ENCODE data around the gene SRGAP2. TPM values are rescaled to one million over a fixed set of nuclear protein-coding genes. Genes with fewer than 3 reads are reported as not detected.
A peak's percentile ranks its signal among the peaks of the same experiment; 100 is the strongest.
"Not testable (repeated sequence)": the region's sequence is repeated elsewhere in the genome, so short reads cannot be mapped to it uniquely, and the experiment has no call there.

The SRGAP2 gene
- 15.9 TPM for total RNA-seq
- long read RNA-seq, partial matches to known transcripts = 1 of 3 reads
- long read RNA-seq, other reads (novel, unspliced or antisense) = 1 of 3 reads

DNA sequence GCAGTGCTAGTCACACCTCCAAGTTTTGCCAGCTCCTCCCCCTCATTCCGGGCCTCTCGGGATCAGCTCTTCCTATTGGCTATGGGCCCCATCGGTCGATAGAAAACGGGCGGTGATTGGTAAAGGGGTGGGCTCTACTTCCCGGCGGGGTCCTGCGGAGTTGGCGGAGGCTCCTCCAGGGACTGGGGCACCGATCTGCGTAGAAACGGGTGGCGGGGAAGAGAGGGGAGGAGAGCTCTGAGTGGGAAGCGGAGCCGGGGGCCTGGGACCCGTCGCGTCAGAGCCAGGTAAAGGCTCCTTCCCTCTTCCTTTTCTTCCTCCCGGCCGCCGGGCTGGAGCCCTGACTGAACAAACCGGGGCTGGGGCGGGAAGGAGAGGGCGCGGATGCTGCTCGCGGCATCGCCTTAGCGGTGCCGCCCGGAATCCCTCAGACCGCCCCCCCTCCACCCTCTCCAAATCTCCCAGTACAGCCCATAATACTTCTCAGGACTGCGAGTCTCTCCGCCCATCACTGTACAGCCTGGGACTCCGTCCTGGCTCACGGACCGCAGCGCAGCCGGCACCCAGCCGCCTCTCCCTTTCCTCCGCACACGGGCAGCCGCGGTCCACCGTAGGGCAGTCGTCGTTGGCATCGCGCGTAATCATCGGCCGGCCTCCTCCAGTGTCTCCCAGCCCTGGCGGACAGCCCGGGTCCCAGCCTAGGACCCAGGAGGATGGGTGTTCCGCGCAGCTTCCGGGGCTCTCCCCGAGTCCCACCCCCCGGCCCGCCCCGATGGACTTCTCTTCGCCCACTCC is at the start of gene SRGAP2:
TSS of gene SRGAP2 (plus strand) at position 178 of the 795 bp plus-strand sequence. CDS start 2,430 bp downstream, outside the sequence.
- intact Hi-C loops (cut with DNase I) = not testable (repeated sequence)
- peak; percentile 77 for DNase-seq
- ATAC-seq (ENCODE audit: poor library complexity) = peak; percentile 42

DNA sequence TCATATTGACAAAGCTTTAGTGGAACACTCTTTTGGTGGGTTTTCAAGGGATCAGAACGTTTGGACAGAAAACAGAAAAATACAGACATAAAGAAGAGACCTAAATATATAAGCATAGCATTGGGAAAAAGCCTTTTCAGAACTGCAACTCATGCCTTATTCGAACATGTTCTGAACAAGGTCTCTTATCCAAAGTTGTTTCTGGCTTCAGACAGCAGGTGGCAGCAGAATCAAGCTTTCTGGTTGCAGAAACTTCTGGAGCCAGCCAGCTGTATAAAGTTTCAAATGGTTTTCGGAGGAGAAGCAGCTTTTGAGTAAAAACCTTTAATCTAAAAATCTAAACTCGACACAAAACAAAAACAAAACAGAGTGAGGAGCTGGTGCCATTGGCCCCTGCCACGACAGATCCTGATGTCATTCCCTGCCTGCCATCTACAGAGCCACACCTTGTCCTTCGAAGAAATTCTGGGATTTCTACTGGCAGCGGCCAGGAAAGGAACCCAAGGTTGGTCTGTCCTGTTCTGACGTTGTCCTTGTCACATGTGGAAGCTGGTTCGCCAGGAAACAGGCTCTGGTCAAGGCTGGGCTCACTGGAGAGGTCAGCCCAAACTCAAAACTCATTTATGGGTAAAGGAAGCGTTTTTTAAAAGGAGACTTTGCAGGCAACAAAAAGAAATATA is 35.9 kb upstream of the SRGAP2 start:
- peak; percentile 84 for ATAC-seq (ENCODE audit: poor library complexity)
- intact Hi-C loops (cut with DNase I); DNase-seq: not testable (repeated sequence)

DNA sequence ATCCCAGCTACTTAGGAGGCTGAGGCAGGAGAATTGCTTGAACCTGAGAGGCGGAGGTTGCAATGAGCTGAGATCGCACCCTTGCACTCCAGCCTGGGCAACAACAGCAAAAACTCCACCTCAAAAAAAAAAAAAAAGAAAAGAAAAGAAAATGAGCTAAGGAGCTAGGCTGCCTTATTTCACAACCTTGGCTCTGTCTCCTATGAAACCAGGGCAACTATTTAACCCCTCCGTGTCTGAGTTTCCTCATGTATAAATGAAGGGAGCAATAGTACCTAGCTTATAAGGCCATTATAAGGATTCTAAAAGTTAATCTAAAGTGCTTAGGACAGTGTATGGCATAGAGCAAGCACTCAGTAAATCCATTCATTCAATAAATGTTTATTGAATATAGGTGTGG is 33.5 kb upstream of the SRGAP2 start:
- intact Hi-C loops (cut with DNase I); DNase-seq: not testable (repeated sequence)
- peak; percentile 26 for ATAC-seq (ENCODE audit: poor library complexity)

DNA sequence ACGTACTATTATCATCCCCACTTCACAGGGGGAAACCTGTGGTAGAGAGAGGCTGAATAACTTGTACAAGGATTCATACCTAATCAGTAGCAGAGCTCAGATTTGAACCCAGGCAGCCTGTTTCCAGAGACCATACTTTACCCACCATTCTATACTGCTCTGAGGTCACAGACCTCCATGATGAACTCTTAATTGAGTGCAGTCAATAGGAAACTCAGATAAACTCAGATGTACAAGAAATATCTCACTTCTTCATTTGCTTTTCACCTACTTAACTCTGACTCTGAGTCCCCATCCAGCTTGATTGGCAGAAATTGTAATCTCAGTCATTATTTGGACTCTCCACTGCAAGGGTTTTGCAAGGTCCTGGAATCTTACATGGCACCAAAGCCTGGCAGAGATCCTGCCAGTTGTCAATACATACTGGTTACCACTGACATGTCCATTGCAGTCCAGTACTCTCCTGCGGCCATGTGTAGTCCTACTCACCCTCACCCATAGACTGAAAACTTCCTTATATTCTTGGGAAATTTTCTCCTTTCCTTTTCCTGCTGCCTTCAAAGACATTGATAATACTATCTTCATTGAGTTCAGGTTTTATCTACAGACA is 30.1 kb upstream of the SRGAP2 start:
- intact Hi-C loops (cut with DNase I); DNase-seq: not testable (repeated sequence)
- ATAC-seq (ENCODE audit: poor library complexity) = peak; percentile 63

DNA sequence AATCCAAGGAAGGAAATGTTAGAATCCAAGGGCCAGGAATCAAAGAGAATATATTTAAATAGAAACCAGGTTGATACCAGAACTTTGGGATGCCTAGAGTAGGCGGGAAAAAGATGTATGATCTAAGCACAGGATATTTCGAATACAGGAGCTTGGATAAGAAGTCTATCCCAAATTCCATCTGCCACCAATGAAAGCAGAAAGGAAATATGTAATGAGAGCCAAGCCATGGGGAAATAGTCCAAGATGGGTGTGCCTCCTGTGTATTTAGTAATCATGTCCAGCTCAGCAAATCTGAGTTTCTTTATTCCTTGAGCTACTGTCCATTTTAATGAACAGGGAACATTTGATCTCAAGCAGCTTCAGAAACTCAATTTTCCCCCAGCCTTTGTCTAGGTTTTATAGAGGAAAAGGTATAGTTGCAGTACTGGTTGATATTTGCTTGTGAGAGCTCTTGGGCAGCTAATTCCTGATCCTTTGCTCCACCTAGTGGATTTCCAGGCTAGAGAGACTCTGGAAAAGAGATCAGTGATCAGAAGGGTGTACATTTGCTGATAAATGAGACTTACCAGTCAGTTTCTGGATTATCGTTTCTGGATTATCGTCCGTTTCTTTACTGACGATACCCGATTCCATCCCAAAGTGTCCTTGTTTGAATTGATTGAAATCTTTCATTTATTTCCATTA is 29.0 kb upstream of the SRGAP2 start:
- intact Hi-C loops (cut with DNase I); DNase-seq: not testable (repeated sequence)
- ATAC-seq (ENCODE audit: poor library complexity) = peak; percentile 79

- DNase-seq; intact Hi-C loops (cut with DNase I): not testable (repeated sequence)
- ATAC-seq (ENCODE audit: poor library complexity) = peak; percentile 60
Measured at GRCh38 chr1:206175459-206176113, 27.8 kb upstream of the SRGAP2 start.

DNA sequence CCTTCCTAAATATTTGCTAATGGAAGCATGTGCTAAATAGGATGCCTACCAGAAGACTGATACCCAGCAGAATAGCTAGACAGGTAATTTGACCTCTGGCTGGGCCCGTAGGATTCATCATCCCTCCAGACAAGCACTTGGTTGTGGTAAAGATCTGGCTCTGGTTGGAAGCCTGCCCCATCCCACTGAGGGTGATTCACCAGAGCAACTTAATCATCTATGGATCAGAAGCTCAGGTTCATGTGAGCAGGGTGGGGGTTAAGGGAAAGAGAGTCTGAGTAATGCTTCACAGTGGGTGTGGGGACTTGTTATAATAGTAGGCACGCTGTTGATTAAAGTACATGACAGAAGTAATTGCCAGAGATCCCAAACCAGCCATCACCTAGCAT is 27.2 kb upstream of the SRGAP2 start:
- intact Hi-C loops (cut with DNase I); DNase-seq; ATAC-seq (ENCODE audit: poor library complexity): not testable (repeated sequence)

- intact Hi-C loops (cut with DNase I); ATAC-seq (ENCODE audit: poor library complexity): not testable (repeated sequence)
Measured at GRCh38 chr1:206178061-206178989, 25.0 kb upstream of the SRGAP2 start.

DNA sequence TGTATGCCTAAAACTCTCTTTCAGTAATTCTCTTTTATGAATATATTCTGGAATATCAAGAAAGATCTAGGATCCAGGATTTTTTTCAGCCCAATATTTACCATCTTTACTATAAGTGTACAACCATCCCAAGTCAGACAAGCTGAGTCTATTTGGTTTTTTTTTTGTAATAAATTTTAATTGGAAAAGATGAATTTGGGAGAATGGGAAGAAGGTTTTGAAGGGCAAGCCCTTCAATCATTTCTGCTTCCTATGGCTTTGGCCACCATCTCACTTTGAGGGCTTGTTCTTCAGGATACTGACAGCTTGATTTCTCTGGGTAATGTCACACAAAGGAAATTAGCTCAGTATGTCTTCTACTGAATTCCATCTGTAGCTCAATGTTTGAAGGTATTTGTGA is 23.7 kb upstream of the SRGAP2 start:
- DNase-seq; intact Hi-C loops (cut with DNase I); ATAC-seq (ENCODE audit: poor library complexity): not testable (repeated sequence)

More at GRCh38 chr1:206178061-206178989, 25.0 kb upstream of the SRGAP2 start:
- DNase-seq = not testable (repeated sequence)

DNA sequence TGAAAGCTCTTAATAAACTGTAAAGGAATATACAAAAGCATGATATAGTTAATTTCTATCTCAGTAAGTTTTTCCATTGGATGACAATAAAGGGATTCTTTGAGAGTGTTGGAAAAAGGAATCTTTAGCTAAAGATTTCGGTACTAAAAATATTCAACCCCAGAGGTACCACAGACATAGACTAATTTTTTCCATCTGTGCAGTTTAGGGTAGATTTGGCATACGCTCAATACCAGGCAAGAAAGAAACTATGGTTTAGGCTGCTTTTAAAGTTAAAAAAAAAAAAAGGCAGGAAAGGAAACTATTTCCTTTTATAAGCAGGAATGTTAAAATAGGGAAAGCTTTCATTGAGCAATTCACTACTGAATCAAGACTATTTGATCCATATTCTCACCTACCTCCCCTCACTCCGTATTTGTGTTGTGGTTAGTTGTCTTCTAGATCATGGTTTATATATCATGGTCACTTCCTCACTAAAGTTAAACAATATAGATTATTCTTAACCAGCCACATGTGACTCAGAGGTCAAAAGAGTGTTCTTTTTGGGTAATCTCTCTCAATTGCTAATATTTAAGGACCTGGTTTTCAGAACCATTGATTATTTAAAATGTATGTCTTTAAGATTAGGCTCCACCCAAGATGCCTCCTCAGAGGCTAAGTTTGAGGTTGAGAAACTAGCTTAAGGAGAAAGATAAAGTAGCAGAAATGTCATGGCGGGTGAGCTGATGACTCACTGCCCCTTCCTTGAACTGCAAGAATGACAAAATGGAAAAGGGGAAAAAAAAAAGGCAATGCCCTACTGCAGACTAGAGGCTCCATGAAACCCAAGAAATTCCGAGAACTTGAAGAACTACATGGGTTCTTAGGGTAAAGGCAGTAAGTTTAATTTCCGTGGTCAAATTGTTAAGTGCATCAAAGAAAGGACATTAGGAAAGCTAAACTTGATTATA is 20.7 kb upstream of the SRGAP2 start:
- ATAC-seq (ENCODE audit: poor library complexity); DNase-seq; intact Hi-C loops (cut with DNase I): not testable (repeated sequence)

DNA sequence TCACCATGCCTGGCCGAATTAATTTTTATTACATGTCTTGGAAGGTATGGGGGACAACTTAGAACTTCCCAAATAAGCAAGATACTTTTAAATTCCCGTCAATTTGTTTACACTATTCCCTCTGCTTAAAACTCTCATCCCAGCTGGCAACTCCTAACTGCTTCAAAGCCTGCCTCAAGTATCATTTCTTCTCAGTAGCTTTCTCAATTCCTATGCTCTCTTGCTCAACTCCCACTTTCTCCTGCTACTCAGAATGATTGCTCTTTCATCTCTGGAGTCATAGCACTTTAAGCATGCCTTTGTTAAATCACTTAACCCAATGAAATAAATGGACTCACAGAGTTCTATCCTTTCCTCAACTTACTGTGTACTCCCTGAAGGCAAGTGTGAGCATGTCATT is 19.6 kb upstream of the SRGAP2 start:
- intact Hi-C loops (cut with DNase I); ATAC-seq (ENCODE audit: poor library complexity); DNase-seq: not testable (repeated sequence)

GRCh38 chr1:206185778-206186177 is 17.6 kb upstream of the SRGAP2 start:
- ATAC-seq (ENCODE audit: poor library complexity); DNase-seq; intact Hi-C loops (cut with DNase I): not testable (repeated sequence)

- intact Hi-C loops (cut with DNase I); DNase-seq; ATAC-seq (ENCODE audit: poor library complexity): not testable (repeated sequence)
Measured at GRCh38 chr1:206186826-206187225, 16.5 kb upstream of the SRGAP2 start.

- ATAC-seq (ENCODE audit: poor library complexity); intact Hi-C loops (cut with DNase I); DNase-seq: not testable (repeated sequence)
Measured at GRCh38 chr1:206195182-206195581, 8.2 kb upstream of the SRGAP2 start.

- intact Hi-C loops (cut with DNase I); ATAC-seq (ENCODE audit: poor library complexity); DNase-seq: not testable (repeated sequence)
Measured at GRCh38 chr1:206196748-206197424, 6.5 kb upstream of the SRGAP2 start.
